HCT116 (cell line): Measurements from ENCODE around the gene HIVEP3. TPM values are rescaled to one million over a fixed set of nuclear protein-coding genes. Genes with fewer than 3 reads are reported as not detected.
"Not testable (repeated sequence)": the region's sequence is repeated elsewhere in the genome, so short reads cannot be mapped to it uniquely, and the experiment has no call there.

ENCODE experiments used
- ATAC-seq: fragments of 200-7000 bp; cut with Tn5 transposase; 2 replicates; pipeline ENCODE4 v1.9.1; 2020; ENCODE audit warnings: mild to moderate bottlenecking, moderate library complexity
- BruUV-seq: library from RNA; stranded (reverse); fragments of 400-500 nt; replicated peaks from 2 replicates; lab custom pipeline; 2021; lab: Mats Ljungman, UMichigan
- CTCF ChIA-PET: fragments of 300-600 bp; sonication (Branson Sonifier 250); formaldehyde crosslinking; loops from one replicate; lab custom pipeline; 2021; ENCODE audit warnings: antibody characterized with exemption; lab: Charles Lee
- POLR2A ChIA-PET: fragments of 300-600, 350-600 bp; sonication (Branson Sonifier 250); formaldehyde crosslinking; loops from one replicate; lab custom pipeline; 2021; ENCODE audit warnings: antibody characterized with exemption; lab: Charles Lee
- RAD21 ChIA-PET, 2 experiments: fragments of 300-600 bp; sonication (Branson Sonifier 250); formaldehyde crosslinking; loops; one replicate each; lab custom pipeline; 2023; ENCODE audit warnings: low total read pairs in 2 of 2; ENCODE audit not compliant: uncharacterized antibody in 2 of 2, unreplicated experiment in 2 of 2, low non-redundant PET in 1 of 2; lab: Charles Lee
- DNase-seq: peaks from one replicate; pipeline ENCODE4 v3.0.0-alpha.2; 2010; ENCODE audit warnings: low read depth, low spot score
- H2AFZ ChIP-seq: fragments of 200-600 bp; shearing (Covaris generic), sonication (generic); 2 replicates; pipeline ENCODE4 v1.6.1; 2017; ENCODE audit warnings: low read depth, mixed run types, mixed read lengths, antibody characterized with exemption, low read length; ENCODE audit not compliant: poor library complexity, severe bottlenecking
- H3K27ac ChIP-seq: 2 replicates; pipeline ENCODE4 v1.5.1; 2012; ENCODE audit warnings: low read depth, low read length
- H3K27me3 ChIP-seq: fragments of 200-600 bp; sonication (generic); 2 replicates; pipeline ENCODE4 v1.6.1; 2016; ENCODE audit warnings: mixed run types, low read length, mixed read lengths; ENCODE audit not compliant: insufficient read depth
- H3K36me3 ChIP-seq, 2 experiments: fragments of 200-500 bp in 1 of 2; fragments of 200-600 bp in 1 of 2; sonication (Bioruptor generic) in 1 of 2; sonication (generic) in 1 of 2; 2 replicates each; pipeline versions ENCODE4 v1.5.1 to v1.6.1; 2014 to 2016; ENCODE audit warnings: low read length in 2 of 2, inconsistent platforms in 1 of 2, mixed read lengths in 1 of 2, mixed run types in 1 of 2; ENCODE audit not compliant: insufficient read depth in 2 of 2, control insufficient read depth in 1 of 2
- H3K4me1 ChIP-seq, 2 experiments: fragments of 200-600 bp in 1 of 2; sonication (generic) in 1 of 2; 2 replicates each; pipeline versions ENCODE4 v1.5.1 to v1.6.1; 2012 to 2017; ENCODE audit warnings: low read length in 2 of 2, inconsistent platforms in 1 of 2, mild to moderate bottlenecking in 1 of 2, mixed read lengths in 1 of 2, mixed run types in 1 of 2, moderate library complexity in 1 of 2; ENCODE audit not compliant: insufficient read depth in 2 of 2, control insufficient read depth in 1 of 2
- H3K4me2 ChIP-seq: fragments of 200-600 bp; sonication (generic); 2 replicates; pipeline ENCODE4 v1.6.1; 2017; ENCODE audit warnings: mixed run types, low read length, mixed read lengths
- H3K4me3 ChIP-seq, 2 experiments: fragments of 200-600 bp in 1 of 2; sonication (generic) in 1 of 2; replicated peaks in 1 of 2; 2 replicates each; pipeline ENCODE4 v1.5.1; 2011 to 2016; ENCODE audit warnings: low read length in 2 of 2, control low read depth in 1 of 2, low read depth in 1 of 2, mild to moderate bottlenecking in 1 of 2, mixed read lengths in 1 of 2, mixed run types in 1 of 2
- H3K79me2 ChIP-seq: fragments of 200-600 bp; sonication (generic); 2 replicates; pipeline ENCODE4 v1.6.1; 2017; ENCODE audit warnings: mild to moderate bottlenecking, mixed run types, low read length, moderate library complexity, mixed read lengths; ENCODE audit not compliant: insufficient read depth
- H3K9ac ChIP-seq: fragments of 200-600 bp; sonication (generic); 2 replicates; pipeline ENCODE4 v1.6.1; 2016; ENCODE audit warnings: low read length, mixed read lengths
- H3K9me2 ChIP-seq: fragments of 200-600 bp; sonication (generic), shearing (Covaris generic); 2 replicates; pipeline ENCODE4 v1.6.1; 2017; ENCODE audit warnings: mixed run types, mild to moderate bottlenecking, moderate library complexity; ENCODE audit not compliant: insufficient read depth
- H3K9me3 ChIP-seq, 2 experiments: fragments of 200-500 bp in 1 of 2; fragments of 200-600 bp in 1 of 2; sonication (Bioruptor generic) in 1 of 2; sonication (generic) in 1 of 2; 2 replicates each; pipeline ENCODE4 v1.6.1; 2014 to 2017; ENCODE audit warnings: low read length in 2 of 2, mixed read lengths in 2 of 2, inconsistent platforms in 1 of 2, low read depth in 1 of 2, mild to moderate bottlenecking in 1 of 2, mixed run types in 1 of 2, moderate library complexity in 1 of 2; ENCODE audit not compliant: control insufficient read depth in 1 of 2, insufficient read depth in 1 of 2
- H4K20me1 ChIP-seq: fragments of 200-600 bp; sonication (generic), shearing (Covaris generic); 2 replicates; pipeline ENCODE4 v1.6.1; 2017; ENCODE audit warnings: mixed run types, mild to moderate bottlenecking, moderate library complexity; ENCODE audit not compliant: insufficient read depth
- SRF ChIP-seq: IDR thresholded peaks from 2 replicates; pipeline ENCODE4 v1.6.1; 2012; ENCODE audit warnings: low read depth
- intact Hi-C: fragments of 100-400 bp; cut with micrococcal nuclease; formaldehyde crosslinking; loops from 2 replicates; pipeline ENCODE4 v1.10.0; 2022
- total RNA-seq: library from RNA; stranded (reverse); gene quantifications from one replicate; pipeline ENCODE4 v1.2.1, GENCODE V29; 2021; ENCODE audit not compliant: unreplicated experiment
- TF ChIP-seq, protein P1 (sequence below), 3 experiments: fragments of 200-600 bp in 1 of 3; sonication (generic) in 1 of 3; IDR thresholded peaks in 2 of 3; conservative IDR thresholded peaks in 1 of 3; 2 replicates each; pipeline ENCODE4 v1.5.1; 2012 to 2017; ENCODE audit warnings: low read depth in 2 of 3, low read length in 2 of 3, antibody characterized with exemption in 1 of 3, borderline replicate concordance in 1 of 3, control low read depth in 1 of 3, mild to moderate bottlenecking in 1 of 3, mixed read lengths in 1 of 3, mixed run types in 1 of 3, moderate library complexity in 1 of 3; ENCODE audit not compliant: insufficient read depth in 1 of 3

HIVEP3 gene
- total RNA-seq, 1 experiment from 2014 or later, result 7.1 TPM

DNA sequence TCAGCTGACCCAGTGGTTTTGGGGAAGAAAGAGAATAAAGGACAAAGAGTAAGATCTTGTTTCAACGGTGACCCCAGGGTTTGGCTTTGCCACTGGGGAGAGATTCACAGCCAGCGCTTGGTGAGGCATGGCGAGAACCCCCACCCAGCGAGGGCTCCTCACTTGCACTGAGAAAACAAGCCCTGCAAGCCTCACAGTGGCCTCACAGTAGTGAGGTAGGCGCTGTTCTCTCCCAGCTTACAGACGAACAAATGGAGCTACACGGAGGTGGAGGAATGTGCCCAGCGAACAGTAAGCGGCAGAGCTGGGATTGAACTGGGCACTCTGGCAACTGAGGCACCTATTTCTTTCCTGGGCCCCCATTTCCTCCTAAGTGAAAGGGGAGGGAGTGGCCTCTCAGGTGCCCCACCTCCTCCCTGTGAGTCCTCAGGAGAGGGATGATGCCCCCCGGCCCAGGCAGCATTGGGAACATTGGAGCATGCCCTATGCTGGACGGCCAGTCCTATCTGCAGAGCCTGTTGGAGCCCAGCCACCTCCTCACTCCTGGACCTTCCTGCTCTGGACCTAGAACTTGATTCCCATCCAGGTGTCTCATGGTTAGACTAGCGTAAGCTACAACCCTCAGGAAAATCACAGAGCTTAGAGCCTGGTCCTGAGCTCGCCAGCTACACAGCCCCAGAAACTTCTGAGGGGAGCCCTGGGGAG lies 360.8 kb downstream of the HIVEP3 start (continued):
- TF ChIP-seq, protein P1, sequence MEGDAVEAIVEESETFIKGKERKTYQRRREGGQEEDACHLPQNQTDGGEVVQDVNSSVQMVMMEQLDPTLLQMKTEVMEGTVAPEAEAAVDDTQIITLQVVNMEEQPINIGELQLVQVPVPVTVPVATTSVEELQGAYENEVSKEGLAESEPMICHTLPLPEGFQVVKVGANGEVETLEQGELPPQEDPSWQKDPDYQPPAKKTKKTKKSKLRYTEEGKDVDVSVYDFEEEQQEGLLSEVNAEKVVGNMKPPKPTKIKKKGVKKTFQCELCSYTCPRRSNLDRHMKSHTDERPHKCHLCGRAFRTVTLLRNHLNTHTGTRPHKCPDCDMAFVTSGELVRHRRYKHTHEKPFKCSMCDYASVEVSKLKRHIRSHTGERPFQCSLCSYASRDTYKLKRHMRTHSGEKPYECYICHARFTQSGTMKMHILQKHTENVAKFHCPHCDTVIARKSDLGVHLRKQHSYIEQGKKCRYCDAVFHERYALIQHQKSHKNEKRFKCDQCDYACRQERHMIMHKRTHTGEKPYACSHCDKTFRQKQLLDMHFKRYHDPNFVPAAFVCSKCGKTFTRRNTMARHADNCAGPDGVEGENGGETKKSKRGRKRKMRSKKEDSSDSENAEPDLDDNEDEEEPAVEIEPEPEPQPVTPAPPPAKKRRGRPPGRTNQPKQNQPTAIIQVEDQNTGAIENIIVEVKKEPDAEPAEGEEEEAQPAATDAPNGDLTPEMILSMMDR (IDR thresholded peaks at IDR 0.05 in 2 of 3, conservative IDR thresholded peaks at IDR 0.05 in 1 of 3; ENCODE audit: borderline replicate concordance in 1 of 3, insufficient read depth in 1 of 3, low read depth in 2 of 3, low read length in 2 of 3), result no peak
- no peak for TF ChIP-seq SRF

DNA sequence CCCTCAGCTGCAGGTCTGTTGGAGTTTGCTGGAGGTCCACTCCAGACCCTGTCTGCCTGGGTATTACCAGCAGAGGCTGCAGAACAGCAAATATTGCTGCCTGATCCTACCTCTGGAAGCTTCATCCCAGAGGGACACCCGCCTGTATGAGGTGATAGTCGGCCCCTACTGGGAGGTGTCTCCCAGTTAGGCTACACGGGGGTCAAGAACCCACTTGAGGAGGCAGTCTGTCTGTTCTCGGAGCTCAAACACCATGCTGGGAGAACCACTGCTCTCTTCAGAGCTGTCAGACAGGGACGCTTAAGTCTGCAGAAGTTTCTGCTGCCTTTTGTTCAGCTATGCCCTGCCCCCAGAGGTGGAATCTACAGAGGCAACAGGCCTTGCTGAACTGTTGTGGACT lies 364.0 kb downstream of the HIVEP3 start:
- POLR2A ChIA-PET, result not testable (repeated sequence)

More for the DNA sequence above, 364.0 kb downstream of the HIVEP3 start:
- H3K36me3 ChIP-seq, H3K9me3 ChIP-seq, intact Hi-C loops, H4K20me1 ChIP-seq, H3K4me1 ChIP-seq, H3K9ac ChIP-seq, H3K4me2 ChIP-seq, H3K27ac ChIP-seq, H3K9me2 ChIP-seq, H3K27me3 ChIP-seq, ATAC-seq, RAD21 ChIA-PET, BruUV-seq, H3K79me2 ChIP-seq, CTCF ChIA-PET, H3K4me3 ChIP-seq, DNase-seq, H2AFZ ChIP-seq: not testable (repeated sequence)
